MCF 10A (cell line): ENCODE results near the gene INS. TPM values are rescaled to one million over a fixed set of nuclear protein-coding genes. Genes with fewer than 3 reads are reported as not detected.

Experiments
- BruUV-seq: library from RNA; stranded (reverse); fragments of 400-500 nt; replicated peaks from 2 replicates; lab custom pipeline; 2021; lab: Mats Ljungman, UMichigan
- CTCF ChIA-PET: fragments of 300-600 bp; sonication (Branson Sonifier 250); formaldehyde crosslinking; extraction: SDS; loops from one replicate; lab custom pipeline; 2021; ENCODE audit warnings: antibody characterized with exemption, inconsistent platforms; lab: Yijun Ruan, JAX
- POLR2A ChIA-PET: fragments of 300-600, 350-650 bp; sonication (Branson Sonifier 250); formaldehyde crosslinking; extraction: SDS; loops from one replicate; lab custom pipeline; 2020; ENCODE audit warnings: antibody characterized with exemption, inconsistent platforms; lab: Yijun Ruan, JAX
- DNase-seq: peaks from one replicate; pipeline ENCODE4 v3.0.0-alpha.2; 2018; ENCODE audit not compliant: unreplicated experiment
- H3K27ac Mint-ChIP-seq: one replicate; pipeline ENCODE4 v1.8.0; 2022; ENCODE audit warnings: mild to moderate bottlenecking, low read depth, mixed read lengths; ENCODE audit not compliant: unreplicated experiment
- H3K27me3 Mint-ChIP-seq: one replicate; pipeline ENCODE4 v1.8.0; 2022; ENCODE audit warnings: mixed read lengths; ENCODE audit not compliant: insufficient read depth, unreplicated experiment
- H3K36me3 Mint-ChIP-seq: one replicate; pipeline ENCODE4 v1.8.0; 2022; ENCODE audit warnings: mild to moderate bottlenecking, moderate library complexity, mixed read lengths; ENCODE audit not compliant: insufficient read depth, unreplicated experiment
- H3K4me1 Mint-ChIP-seq: one replicate; pipeline ENCODE4 v1.8.0; 2022; ENCODE audit warnings: mixed read lengths; ENCODE audit not compliant: insufficient read depth, unreplicated experiment
- H3K4me3 Mint-ChIP-seq: one replicate; pipeline ENCODE4 v1.8.0; 2022; ENCODE audit warnings: mild to moderate bottlenecking, moderate library complexity, mixed read lengths; ENCODE audit not compliant: unreplicated experiment
- H3K9me3 Mint-ChIP-seq: one replicate; pipeline ENCODE4 v1.8.0; 2022; ENCODE audit warnings: mixed read lengths; ENCODE audit not compliant: unreplicated experiment
- CTCF ChIP-seq: fragments of 200-600 bp; IDR thresholded peaks from one replicate; pipeline ENCODE4 v1.8.0; 2022; ENCODE audit warnings: antibody characterized with exemption, mild to moderate bottlenecking; ENCODE audit not compliant: unreplicated experiment
- intact Hi-C: fragments of 100-400 bp; cut with micrococcal nuclease; formaldehyde crosslinking; loops from 2 replicates; pipeline ENCODE4 v1.14.1; 2022
- total RNA-seq: library from RNA; stranded (reverse); gene quantifications from 2 replicates; pipeline ENCODE4 v1.2.3, GENCODE V29; 2022

Gene INS
- total RNA-seq, 1 experiment from 2014 or later = not detected

GRCh38 chr11:2201542-2201941, 40.5 kb upstream of the INS start:
- TF ChIP-seq CTCF = no peak
- Mint-ChIP-seq H3K27me3 (peaks cover 11% of the 10 kb centered on the region), H3K27ac (no peak overlapping the region), H3K9me3 (peaks cover 8% of the 10 kb centered on the region), H3K4me3 (no peak overlapping the region), H3K4me1 (peaks cover 12% of the 10 kb centered on the region), H3K36me3 (no peaks in the 10 kb centered on the region)
- no TSS peak for BruUV-seq
- DNase-seq = no peak
- intact Hi-C loops = no loop called here
- POLR2A ChIA-PET = interaction anchor here (0.5 kb wide), 1 partner anchor 856 kb away, joined by 3 read pairs; the partner anchor contains the start of gene CARS1
- CTCF ChIA-PET = interaction anchor here (0.9 to 6.9 kb wide), 4 partner anchors 98 to 226 kb away, joined by 3 to 67 read pairs (median 14); partner anchors contain the start of genes C11orf21 and TSPAN32

GRCh38 chr11:2200957-2201519, 40.0 kb upstream of the INS start:
- Mint-ChIP-seq H3K36me3 (no peaks in the 10 kb centered on the region), H3K4me3 (no peak overlapping the region), H3K4me1 (peaks cover 12% of the 10 kb centered on the region), H3K9me3 (peaks cover 8% of the 10 kb centered on the region), H3K27me3 (peaks cover 16% of the 10 kb centered on the region), H3K27ac (no peak overlapping the region)
- intact Hi-C loops = no loop called here
- CTCF ChIA-PET = interaction anchor here (0.9 to 6.9 kb wide), 4 partner anchors 99 to 227 kb away, joined by 3 to 67 read pairs (median 14); partner anchors contain the start of genes C11orf21 and TSPAN32
- TF ChIP-seq CTCF = no peak
- DNase-seq = no peak
- BruUV-seq = no TSS peak
- POLR2A ChIA-PET = interaction anchor here (0.5 kb wide), 1 partner anchor 856 kb away, joined by 3 read pairs; the partner anchor contains the start of gene CARS1

GRCh38 chr11:2200536-2200935, 39.5 kb upstream of the INS start:
- peaks cover 21% of the 10 kb centered on the region for H3K27me3 Mint-ChIP-seq
- CTCF ChIA-PET = interaction anchor here (0.9 to 6.9 kb wide), 4 partner anchors 99 to 227 kb away, joined by 3 to 67 read pairs (median 14); partner anchors contain the start of genes C11orf21 and TSPAN32
- no peaks in the 10 kb centered on the region for H3K36me3 Mint-ChIP-seq
- intact Hi-C loops = no loop called here
- POLR2A ChIA-PET = no interaction called here
- H3K27ac Mint-ChIP-seq = no peak overlapping the region
- no peak overlapping the region for H3K4me3 Mint-ChIP-seq
- no peak for TF ChIP-seq CTCF
- no peak for DNase-seq
- no TSS peak for BruUV-seq
- H3K4me1 Mint-ChIP-seq = peaks cover 12% of the 10 kb centered on the region
- peaks cover 8% of the 10 kb centered on the region for H3K9me3 Mint-ChIP-seq

GRCh38 chr11:2199466-2200341, 38.7 kb upstream of the INS start:
- no peak overlapping the region for H3K27ac Mint-ChIP-seq

More at GRCh38 chr11:2199466-2200341, 38.7 kb upstream of the INS start:
- peaks cover 16% of the 10 kb centered on the region for H3K4me1 Mint-ChIP-seq
- no peak overlapping the region for H3K4me3 Mint-ChIP-seq
- no TSS peak for BruUV-seq
- ChIA-PET POLR2A (no interaction called here), CTCF (interaction anchor here (0.5 to 6.9 kb wide), 9 partner anchors 23 to 222 kb away, joined by 3 to 67 read pairs (median 4); partner anchors contain the start of genes C11orf21 and TSPAN32)
- peaks cover 8% of the 10 kb centered on the region for H3K9me3 Mint-ChIP-seq
- TF ChIP-seq CTCF = no peak
- intact Hi-C loops = loop anchor here (5.0 kb wide), 1 partner anchor 333 kb away; no protein-coding TSS in a partner anchor
- H3K36me3 Mint-ChIP-seq = no peaks in the 10 kb centered on the region
- peaks cover 21% of the 10 kb centered on the region for H3K27me3 Mint-ChIP-seq
- no peak for DNase-seq
